ENCODE results near the gene PDS5A.

Gene PDS5A

DNA sequence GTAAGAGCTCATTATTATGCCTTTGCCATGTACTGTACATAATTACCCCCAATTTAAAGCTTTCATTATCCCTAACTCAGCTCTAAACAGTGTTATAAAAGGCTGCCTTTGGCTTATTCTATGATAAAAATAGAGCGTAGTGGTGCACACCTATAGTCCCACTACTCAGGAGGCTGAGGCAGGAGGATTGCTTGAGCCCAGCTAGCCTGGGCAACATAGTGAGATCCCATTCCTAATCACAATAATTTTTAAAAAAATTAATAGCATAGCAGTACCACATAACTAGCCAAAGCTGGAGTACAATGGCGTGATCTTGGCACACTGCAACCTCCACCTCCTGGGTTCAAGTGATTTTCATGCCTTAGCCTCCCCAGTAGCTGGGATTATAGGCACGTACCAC is 112.4 kb downstream of the PDS5A start:
- H2AFZ ChIP-seq (ENCODE audit: low read depth, low read length): no peak overlapping the region
- no peak for TF ChIP-seq CTCF (IDR thresholded peaks at IDR 0.05; ENCODE audit: low read depth, low read length)
- TF ChIP-seq EZH2phosphoT487 (IDR thresholded peaks at IDR 0.05; ENCODE audit: low read depth): no peak

GRCh38 chr4:39864391-39864790 is 113.3 kb downstream of the PDS5A start:
- Histone ChIP-seq H3K79me2 (ENCODE audit: low read length) (no peaks in the 10 kb centered on the region), H3K4me3 (ENCODE audit: low read length) (no peak overlapping the region), H3K27me3 (ENCODE audit: low read depth, low read length) (no peaks in the 10 kb centered on the region), H3K4me1 (ENCODE audit: low read length) (no peaks in the 10 kb centered on the region), H3K9ac (ENCODE audit: low read length) (no peak overlapping the region), H3K9me3 (ENCODE audit: insufficient read depth, low read length) (no peaks in the 10 kb centered on the region), H3K27ac (ENCODE audit: low read length) (no peak overlapping the region), H2AFZ (ENCODE audit: low read depth, low read length) (no peak overlapping the region), H3K36me3 (replicated peaks; ENCODE audit: low read depth, low read length) (peaks cover 34% of the 10 kb centered on the region), H4K20me1 (ENCODE audit: insufficient read depth, low read length) (no peaks in the 10 kb centered on the region), H3K4me2 (ENCODE audit: low read length) (no peak overlapping the region)
- no peak for TF ChIP-seq EZH2phosphoT487 (IDR thresholded peaks at IDR 0.05; ENCODE audit: low read depth)
- TF ChIP-seq CTCF (IDR thresholded peaks at IDR 0.05; ENCODE audit: low read depth, low read length): no peak

More for the DNA sequence above, 112.4 kb downstream of the PDS5A start:
- no peaks in the 10 kb centered on the region for H3K4me1 ChIP-seq (ENCODE audit: low read length)
- H3K79me2 ChIP-seq (ENCODE audit: low read length): no peaks in the 10 kb centered on the region
- H4K20me1 ChIP-seq (ENCODE audit: insufficient read depth, low read length): no peaks in the 10 kb centered on the region
- no peaks in the 10 kb centered on the region for H3K9me3 ChIP-seq (ENCODE audit: insufficient read depth, low read length)
- H3K4me2 ChIP-seq (ENCODE audit: low read length): no peak overlapping the region
- H3K27me3 ChIP-seq (ENCODE audit: low read depth, low read length): no peaks in the 10 kb centered on the region
- H3K4me3 ChIP-seq (ENCODE audit: low read length): no peak overlapping the region
- H3K36me3 ChIP-seq (replicated peaks; ENCODE audit: low read depth, low read length): peaks cover 33% of the 10 kb centered on the region
- H3K27ac ChIP-seq (ENCODE audit: low read length): no peak overlapping the region
- no peak overlapping the region for H3K9ac ChIP-seq (ENCODE audit: low read length)

DNA sequence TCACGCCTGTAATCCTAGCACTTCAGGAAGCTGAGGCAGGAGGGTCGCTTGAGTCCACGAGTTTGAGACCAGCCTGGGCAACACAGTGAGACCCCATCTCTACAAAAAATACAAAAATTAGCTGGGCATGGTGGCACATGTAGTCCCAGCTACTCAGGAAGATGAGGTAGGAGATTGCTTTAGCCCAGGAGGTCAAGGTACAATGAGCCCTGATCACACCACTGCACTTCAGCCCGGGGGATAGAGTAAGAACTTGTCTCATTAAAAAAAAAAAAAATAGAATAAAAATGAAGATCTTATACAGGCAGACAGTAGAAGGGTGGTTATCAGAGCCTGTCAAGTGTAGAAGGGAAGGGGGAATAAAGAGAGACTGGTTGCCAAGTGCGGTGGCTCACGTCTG is 116.9 kb downstream of the PDS5A start:
- Histone ChIP-seq H2AFZ (ENCODE audit: low read depth, low read length) (no peak overlapping the region), H3K27me3 (ENCODE audit: low read depth, low read length) (no peaks in the 10 kb centered on the region), H4K20me1 (ENCODE audit: insufficient read depth, low read length) (no peaks in the 10 kb centered on the region), H3K79me2 (ENCODE audit: low read length) (no peaks in the 10 kb centered on the region), H3K9ac (ENCODE audit: low read length) (no peak overlapping the region), H3K4me2 (ENCODE audit: low read length) (no peak overlapping the region), H3K27ac (ENCODE audit: low read length) (no peak overlapping the region), H3K9me3 (ENCODE audit: insufficient read depth, low read length) (0 out of 2 replicates have a peak, but pooled peaks cover 5% of the 10 kb centered on the region), H3K4me3 (ENCODE audit: low read length) (no peak overlapping the region), H3K4me1 (ENCODE audit: low read length) (no peaks in the 10 kb centered on the region), H3K36me3 (replicated peaks; ENCODE audit: low read depth, low read length) (peaks cover 33% of the 10 kb centered on the region)
- TF ChIP-seq CTCF (IDR thresholded peaks at IDR 0.05; ENCODE audit: low read depth, low read length) (no peak), EZH2phosphoT487 (IDR thresholded peaks at IDR 0.05; ENCODE audit: low read depth) (no peak)

DNA sequence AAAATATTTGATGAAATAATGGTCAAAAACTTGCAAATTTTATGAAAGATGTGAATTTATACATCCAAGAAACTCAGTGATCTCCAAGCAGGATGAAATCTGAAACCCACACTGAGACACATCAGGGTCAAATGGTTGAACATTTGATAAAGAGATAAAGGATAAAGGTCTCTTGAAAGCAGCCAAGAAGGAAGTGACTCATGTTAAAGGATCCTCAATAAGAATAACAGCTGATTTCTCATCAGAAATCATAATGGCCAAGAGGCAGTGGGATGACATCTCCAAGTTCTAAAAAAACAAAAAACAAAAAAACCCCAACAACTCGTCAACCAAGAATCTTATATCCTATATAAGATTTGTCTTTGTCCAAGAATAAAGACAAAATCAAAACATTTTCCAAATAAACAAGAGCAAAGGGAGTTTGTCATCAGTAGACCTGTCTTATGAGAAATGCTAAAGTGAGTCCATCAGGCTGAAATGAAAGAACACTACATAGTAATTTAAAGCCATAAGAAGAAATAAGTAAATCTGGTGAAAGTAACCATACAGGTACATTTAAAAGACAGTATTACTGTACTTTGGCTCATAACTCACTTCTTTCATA is 121.7 kb downstream of the PDS5A start:
- Histone ChIP-seq H3K9me3 (ENCODE audit: insufficient read depth, low read length) (0 out of 2 replicates have a peak, but pooled peaks cover 6% of the 10 kb centered on the region), H3K36me3 (replicated peaks; ENCODE audit: low read depth, low read length) (peaks cover 39% of the 10 kb centered on the region), H3K27me3 (ENCODE audit: low read depth, low read length) (no peaks in the 10 kb centered on the region), H3K4me2 (ENCODE audit: low read length) (no peak overlapping the region), H3K79me2 (ENCODE audit: low read length) (no peaks in the 10 kb centered on the region; the same call in 1 of the 2 replicates), H3K9ac (ENCODE audit: low read length) (no peak overlapping the region), H3K4me3 (ENCODE audit: low read length) (no peak overlapping the region), H3K4me1 (ENCODE audit: low read length) (peaks cover 8% of the 10 kb centered on the region), H2AFZ (ENCODE audit: low read depth, low read length) (no peak overlapping the region), H4K20me1 (ENCODE audit: insufficient read depth, low read length) (0 out of 2 replicates have a peak, but pooled peaks cover 3% of the 10 kb centered on the region), H3K27ac (ENCODE audit: low read length) (no peak overlapping the region)
- TF ChIP-seq EZH2phosphoT487 (IDR thresholded peaks at IDR 0.05; ENCODE audit: low read depth) (no peak), CTCF (IDR thresholded peaks at IDR 0.05; ENCODE audit: low read depth, low read length) (no peak)
